Measurements from ENCODE around the gene NMUR1. TPM values are rescaled to one million over a fixed set of nuclear protein-coding genes. Genes with fewer than 3 reads are reported as not detected.

NMUR1 gene
- total RNA-seq, 2 donors from 2014 or later: 0.21 to 3.2 TPM

- no peak for DNase-seq (ENCODE audit: low spot score)
- H3K36me3 ChIP-seq: no peaks in the 10 kb centered on the region
- no peaks in the 10 kb centered on the region for H3K27me3 ChIP-seq (replicated peaks; ENCODE audit: insufficient read depth)
- no peak overlapping the region for H3K27ac ChIP-seq
- ATAC-seq (ENCODE audit: insufficient number of reproducible peaks, low FRiP score, low read depth): no peak
- peaks cover 0 to 1% of the 10 kb centered on the region in 2 donors for H3K4me1 ChIP-seq (ENCODE audit: control insufficient read depth in 1 of 2, low read depth in 2 of 2)
- H3K9me3 ChIP-seq: no peaks in the 10 kb centered on the region
- TF ChIP-seq, protein P1, sequence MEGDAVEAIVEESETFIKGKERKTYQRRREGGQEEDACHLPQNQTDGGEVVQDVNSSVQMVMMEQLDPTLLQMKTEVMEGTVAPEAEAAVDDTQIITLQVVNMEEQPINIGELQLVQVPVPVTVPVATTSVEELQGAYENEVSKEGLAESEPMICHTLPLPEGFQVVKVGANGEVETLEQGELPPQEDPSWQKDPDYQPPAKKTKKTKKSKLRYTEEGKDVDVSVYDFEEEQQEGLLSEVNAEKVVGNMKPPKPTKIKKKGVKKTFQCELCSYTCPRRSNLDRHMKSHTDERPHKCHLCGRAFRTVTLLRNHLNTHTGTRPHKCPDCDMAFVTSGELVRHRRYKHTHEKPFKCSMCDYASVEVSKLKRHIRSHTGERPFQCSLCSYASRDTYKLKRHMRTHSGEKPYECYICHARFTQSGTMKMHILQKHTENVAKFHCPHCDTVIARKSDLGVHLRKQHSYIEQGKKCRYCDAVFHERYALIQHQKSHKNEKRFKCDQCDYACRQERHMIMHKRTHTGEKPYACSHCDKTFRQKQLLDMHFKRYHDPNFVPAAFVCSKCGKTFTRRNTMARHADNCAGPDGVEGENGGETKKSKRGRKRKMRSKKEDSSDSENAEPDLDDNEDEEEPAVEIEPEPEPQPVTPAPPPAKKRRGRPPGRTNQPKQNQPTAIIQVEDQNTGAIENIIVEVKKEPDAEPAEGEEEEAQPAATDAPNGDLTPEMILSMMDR (IDR thresholded peaks at IDR 0.05): no peak
- no peak overlapping the region for H3K4me3 ChIP-seq
These were observed 10.2 kb downstream of the NMUR1 start for GRCh38 chr2:231519975-231520555.

DNA sequence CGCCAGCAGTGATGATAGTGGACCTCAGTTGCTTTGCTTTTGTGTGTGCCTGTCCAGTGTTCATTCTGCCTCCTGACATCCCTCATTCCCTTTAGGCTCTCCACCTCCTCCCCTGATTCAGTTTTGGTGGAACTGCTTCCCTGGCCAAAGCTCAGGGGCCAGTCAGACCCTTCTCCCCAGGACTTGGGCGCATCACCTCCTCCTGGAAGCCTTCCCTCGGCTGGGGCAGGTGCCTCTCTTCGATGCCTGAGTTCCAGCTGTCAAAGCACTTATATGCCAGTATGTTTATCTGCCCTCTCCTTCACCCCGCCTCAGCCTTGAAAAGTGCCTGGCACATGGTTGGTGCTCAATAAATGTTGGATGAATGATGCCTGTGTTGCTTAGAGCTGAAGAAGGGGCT is 11.5 kb downstream of the NMUR1 start:
- Histone ChIP-seq H3K9me3 (no peaks in the 10 kb centered on the region), H3K36me3 (no peaks in the 10 kb centered on the region), H3K4me3 (no peak overlapping the region), H3K27me3 (replicated peaks; ENCODE audit: insufficient read depth) (no peaks in the 10 kb centered on the region), H3K4me1 (ENCODE audit: control insufficient read depth in 1 of 2, low read depth in 2 of 2) (peaks cover 0 to 5% of the 10 kb centered on the region in 2 donors), H3K27ac (no peak overlapping the region)
- DNase-seq (ENCODE audit: low spot score) (no peak), ATAC-seq (ENCODE audit: insufficient number of reproducible peaks, low FRiP score, low read depth) (no peak)
- TF ChIP-seq, protein P1 (IDR thresholded peaks at IDR 0.05): no peak

DNA sequence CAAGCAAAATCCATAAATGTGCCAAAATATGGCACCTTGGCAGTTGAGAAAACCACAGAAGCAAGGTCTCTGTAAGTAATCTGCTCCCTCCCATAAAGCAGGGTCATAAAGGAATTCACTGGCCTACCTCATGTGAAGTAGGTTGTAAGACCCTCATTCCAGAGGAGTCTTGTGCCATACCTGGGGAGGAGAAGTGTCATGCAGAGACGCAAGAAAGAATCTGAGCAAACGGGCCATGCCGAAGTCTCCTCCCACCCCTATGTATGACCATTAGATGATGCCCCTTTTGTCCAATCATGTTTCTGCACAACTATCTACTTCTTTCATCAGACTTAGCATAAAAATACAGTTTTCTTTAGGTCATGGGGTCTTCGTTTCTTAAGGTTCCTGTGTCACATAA is 14.6 kb downstream of the NMUR1 start:
- Histone ChIP-seq H3K27me3 (replicated peaks; ENCODE audit: insufficient read depth) (no peaks in the 10 kb centered on the region), H3K36me3 (no peaks in the 10 kb centered on the region), H3K4me1 (ENCODE audit: control insufficient read depth in 1 of 2, low read depth in 2 of 2) (peaks cover 0 to 5% of the 10 kb centered on the region in 2 donors), H3K4me3 (no peak overlapping the region), H3K27ac (no peak overlapping the region), H3K9me3 (no peaks in the 10 kb centered on the region)
- DNase-seq (ENCODE audit: low spot score): no peak
- TF ChIP-seq, protein P1 (IDR thresholded peaks at IDR 0.05): no peak
- ATAC-seq (ENCODE audit: insufficient number of reproducible peaks, low FRiP score, low read depth): no peak

DNA sequence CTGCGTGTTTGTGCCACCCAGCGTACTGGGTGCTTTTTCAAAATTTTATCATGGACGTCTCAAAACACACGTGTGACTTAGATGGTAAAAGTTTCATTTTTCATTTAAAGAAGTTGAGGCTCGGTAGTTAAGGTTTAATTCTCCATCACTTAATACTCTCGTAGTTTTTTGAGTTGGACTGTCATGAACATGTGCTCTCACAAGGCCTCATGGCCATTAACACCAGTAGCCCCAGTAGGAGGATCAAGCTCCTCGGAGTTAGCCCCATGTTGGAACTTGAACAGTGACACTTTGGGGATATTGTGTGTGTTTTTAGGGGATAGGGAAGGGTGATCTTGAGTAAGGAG is 15.3 kb downstream of the NMUR1 start:
- H3K27me3 ChIP-seq (replicated peaks; ENCODE audit: insufficient read depth): no peaks in the 10 kb centered on the region
- ATAC-seq (ENCODE audit: insufficient number of reproducible peaks, low FRiP score, low read depth): peak; percentile 8
- no peaks in the 10 kb centered on the region for H3K9me3 ChIP-seq
- no peaks in the 10 kb centered on the region for H3K36me3 ChIP-seq
- H3K4me3 ChIP-seq: peak overlapping the region; percentile 86
- TF ChIP-seq, protein P1 (IDR thresholded peaks at IDR 0.05): no peak
- no peak for DNase-seq (ENCODE audit: low spot score)
- H3K4me1 ChIP-seq (ENCODE audit: control insufficient read depth in 1 of 2, low read depth in 2 of 2): peaks cover 0 to 5% of the 10 kb centered on the region in 2 donors
- peak overlapping the region; percentile 68 to 77 for H3K27ac ChIP-seq

- no peaks in the 10 kb centered on the region for H3K9me3 ChIP-seq
- peaks cover 0 to 5% of the 10 kb centered on the region in 2 donors for H3K4me1 ChIP-seq (ENCODE audit: control insufficient read depth in 1 of 2, low read depth in 2 of 2)
- TF ChIP-seq, protein P1 (IDR thresholded peaks at IDR 0.05): no peak
- H3K27ac ChIP-seq: peak overlapping the region; percentile 77 to 80
- peak overlapping the region; percentile 86 for H3K4me3 ChIP-seq
- DNase-seq (ENCODE audit: low spot score) (peak; percentile 96), ATAC-seq (ENCODE audit: insufficient number of reproducible peaks, low FRiP score, low read depth) (peak; percentile 95)
- H3K27me3 ChIP-seq (replicated peaks; ENCODE audit: insufficient read depth): no peaks in the 10 kb centered on the region
- no peaks in the 10 kb centered on the region for H3K36me3 ChIP-seq
These were observed 15.9 kb downstream of the NMUR1 start for GRCh38 chr2:231514225-231514950.
